ENCODE results near the gene RTL10.
A peak's percentile ranks its signal among the peaks of the same experiment; 100 is the strongest.

Gene RTL10, protein sequence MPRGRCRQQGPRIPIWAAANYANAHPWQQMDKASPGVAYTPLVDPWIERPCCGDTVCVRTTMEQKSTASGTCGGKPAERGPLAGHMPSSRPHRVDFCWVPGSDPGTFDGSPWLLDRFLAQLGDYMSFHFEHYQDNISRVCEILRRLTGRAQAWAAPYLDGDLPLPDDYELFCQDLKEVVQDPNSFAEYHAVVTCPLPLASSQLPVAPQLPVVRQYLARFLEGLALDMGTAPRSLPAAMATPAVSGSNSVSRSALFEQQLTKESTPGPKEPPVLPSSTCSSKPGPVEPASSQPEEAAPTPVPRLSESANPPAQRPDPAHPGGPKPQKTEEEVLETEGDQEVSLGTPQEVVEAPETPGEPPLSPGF

DNA sequence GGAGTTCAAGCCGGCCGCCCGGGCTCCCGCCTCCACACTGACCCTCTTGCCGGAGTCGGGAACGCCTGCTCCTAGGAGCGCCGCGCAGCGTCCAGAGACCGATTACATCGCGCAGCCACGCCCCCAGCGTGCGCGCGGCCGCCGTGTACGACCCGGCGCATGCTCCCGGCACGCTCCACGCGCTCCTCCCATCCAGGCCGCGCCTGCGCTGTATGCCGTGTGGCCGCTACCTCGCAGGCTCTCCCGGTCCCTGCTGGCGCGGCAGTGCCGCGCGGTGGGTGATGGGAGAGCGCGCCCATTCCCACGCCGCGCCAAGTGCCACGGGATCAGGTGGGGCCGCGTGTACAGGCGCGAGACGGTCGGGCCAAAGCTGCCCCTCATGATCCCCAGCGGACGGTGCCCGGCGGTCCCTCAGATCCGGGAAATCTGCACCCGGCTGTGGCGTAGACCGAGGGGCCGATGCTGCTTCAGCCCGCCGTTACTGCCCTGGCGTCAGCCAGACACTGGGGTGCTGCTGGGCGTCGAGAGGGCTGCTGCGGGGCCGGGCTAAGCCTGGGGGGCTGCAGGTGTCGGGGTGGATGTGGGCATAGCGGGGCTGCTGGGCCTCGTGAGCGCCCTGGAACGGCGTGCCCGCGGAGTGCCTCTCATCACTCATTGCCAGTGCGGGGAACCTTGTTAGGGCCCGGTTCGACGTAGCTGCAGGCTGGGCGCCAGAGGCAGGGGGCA is at the start of gene RTL10, which contains the start of gene GNB1L:
RTL10 (minus strand) TSS at position 97 of the 726 bp plus-strand sequence. CDS start 2,613 bp downstream, outside the sequence.
GNB1L (minus strand) TSS at position 97 of the 726 bp plus-strand sequence. CDS start 33,519 bp downstream, outside the sequence.
- TF ChIP-seq POLR2A (IDR thresholded peaks at IDR 0.05; ENCODE audit: low read depth, low read length) = peak; percentile 83
- no peak for FAIRE-seq
- peak; percentile 87 for DNase-seq (ENCODE audit: insufficient read length, low spot score)

DNA sequence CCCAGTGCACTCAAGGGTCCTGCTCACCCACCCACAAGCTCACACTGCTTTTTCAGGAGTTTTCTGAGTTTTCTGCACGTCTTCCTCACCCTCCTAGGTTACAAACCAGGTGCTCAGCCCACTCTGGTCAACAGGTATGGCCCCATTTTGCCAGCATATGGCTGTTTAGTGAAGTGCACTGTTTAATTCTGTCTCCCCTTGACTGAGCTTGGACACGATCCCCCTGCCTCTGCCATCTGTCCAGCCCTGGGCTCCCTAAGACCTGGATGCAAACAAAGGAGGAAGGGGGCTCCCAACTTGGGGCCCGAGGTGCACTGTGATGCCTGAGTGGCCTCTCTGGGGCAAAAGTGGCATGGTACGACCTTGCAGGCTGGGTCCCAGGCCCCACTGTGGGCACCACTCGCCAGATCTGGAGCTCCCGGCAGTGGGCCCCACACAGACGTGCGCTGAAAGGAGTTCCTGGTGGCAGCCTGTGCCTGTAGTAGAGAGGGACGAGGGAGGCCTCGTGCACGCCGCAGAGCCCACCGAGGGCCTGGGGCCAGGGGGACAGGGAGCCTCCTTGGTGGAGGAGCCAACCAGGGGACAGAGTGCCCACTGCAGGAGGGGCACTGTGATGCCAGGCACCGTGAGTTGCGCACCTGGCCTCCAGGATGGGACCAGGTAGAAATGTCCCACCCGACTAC is 49.6 kb upstream of the RTL10 start:
- FAIRE-seq (no peak), DNase-seq (ENCODE audit: insufficient read length, low spot score) (no peak)
- TF ChIP-seq POLR2A (IDR thresholded peaks at IDR 0.05; ENCODE audit: low read depth, low read length) = no peak

DNA sequence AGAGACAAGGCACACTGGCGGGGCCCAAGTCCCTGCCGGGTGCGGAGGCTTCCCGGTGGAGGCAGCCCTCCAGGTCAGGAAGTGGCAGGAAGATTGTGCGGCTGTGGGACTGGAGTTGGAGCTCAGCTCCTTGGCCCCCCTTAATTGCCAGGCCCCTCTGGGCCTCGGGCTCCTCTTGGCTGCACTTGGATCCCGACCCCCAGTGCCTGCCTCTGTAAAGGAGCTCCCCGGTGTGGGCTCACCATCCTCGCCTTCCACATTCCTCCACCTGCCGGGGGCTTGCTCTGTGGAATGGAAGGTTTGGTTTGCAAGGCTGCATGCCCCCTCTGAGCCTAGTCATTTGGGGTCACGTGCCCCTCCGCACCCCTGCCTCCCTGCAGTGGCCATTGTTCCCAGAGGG is 48.8 kb upstream of the RTL10 start:
- TF ChIP-seq POLR2A (IDR thresholded peaks at IDR 0.05; ENCODE audit: low read depth, low read length) = no peak
- DNase-seq (ENCODE audit: insufficient read length, low spot score) (no peak), FAIRE-seq (no peak)

DNA sequence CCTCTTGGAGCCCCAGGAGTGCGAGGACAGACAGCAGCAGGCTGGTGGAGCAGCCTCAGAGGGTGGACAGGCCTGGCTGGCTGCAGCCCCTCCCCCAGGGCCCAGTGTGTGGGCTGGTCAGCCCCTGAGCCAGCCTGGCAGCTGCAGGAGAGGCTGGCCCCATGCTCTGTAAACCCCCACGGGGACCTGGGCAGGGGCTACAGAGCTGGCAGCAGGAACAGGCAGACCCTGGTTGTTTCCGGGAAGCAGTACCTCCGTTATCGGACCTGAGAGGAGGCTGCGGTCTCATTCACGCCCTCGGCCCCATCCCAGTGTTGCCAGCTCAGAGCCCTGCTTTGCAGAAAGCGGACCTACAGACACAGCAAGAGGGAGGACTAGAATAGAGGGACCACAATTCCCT is 48.4 kb upstream of the RTL10 start:
- DNase-seq (ENCODE audit: insufficient read length, low spot score) (no peak), FAIRE-seq (no peak)
- TF ChIP-seq POLR2A (IDR thresholded peaks at IDR 0.05; ENCODE audit: low read depth, low read length) = no peak

DNA sequence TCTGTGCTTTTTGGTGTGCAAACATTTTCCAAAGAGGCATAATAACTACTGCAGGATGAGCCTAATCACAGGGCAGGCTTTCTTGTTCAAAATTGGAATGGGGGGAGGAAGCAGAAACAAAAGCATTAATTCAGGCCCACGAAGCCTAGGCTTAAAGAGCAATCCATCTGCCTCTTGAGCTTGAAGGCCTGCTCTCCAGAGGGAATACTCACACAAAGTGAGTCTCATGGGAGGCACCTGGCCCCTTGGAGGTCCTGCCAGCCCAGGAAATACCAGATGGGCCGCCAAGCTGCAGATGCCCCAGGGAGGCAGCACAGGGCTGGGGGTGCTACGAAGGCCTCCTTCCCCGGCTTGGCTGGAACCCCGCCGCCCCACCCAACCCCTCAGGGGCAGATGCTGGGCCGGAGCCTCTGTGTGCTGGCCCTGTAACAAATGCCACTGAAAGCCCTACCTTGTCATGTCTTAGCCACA is 47.6 kb upstream of the RTL10 start:
- no peak for TF ChIP-seq POLR2A (IDR thresholded peaks at IDR 0.05; ENCODE audit: low read depth, low read length)
- DNase-seq (ENCODE audit: insufficient read length, low spot score) = no peak
- no peak for FAIRE-seq

DNA sequence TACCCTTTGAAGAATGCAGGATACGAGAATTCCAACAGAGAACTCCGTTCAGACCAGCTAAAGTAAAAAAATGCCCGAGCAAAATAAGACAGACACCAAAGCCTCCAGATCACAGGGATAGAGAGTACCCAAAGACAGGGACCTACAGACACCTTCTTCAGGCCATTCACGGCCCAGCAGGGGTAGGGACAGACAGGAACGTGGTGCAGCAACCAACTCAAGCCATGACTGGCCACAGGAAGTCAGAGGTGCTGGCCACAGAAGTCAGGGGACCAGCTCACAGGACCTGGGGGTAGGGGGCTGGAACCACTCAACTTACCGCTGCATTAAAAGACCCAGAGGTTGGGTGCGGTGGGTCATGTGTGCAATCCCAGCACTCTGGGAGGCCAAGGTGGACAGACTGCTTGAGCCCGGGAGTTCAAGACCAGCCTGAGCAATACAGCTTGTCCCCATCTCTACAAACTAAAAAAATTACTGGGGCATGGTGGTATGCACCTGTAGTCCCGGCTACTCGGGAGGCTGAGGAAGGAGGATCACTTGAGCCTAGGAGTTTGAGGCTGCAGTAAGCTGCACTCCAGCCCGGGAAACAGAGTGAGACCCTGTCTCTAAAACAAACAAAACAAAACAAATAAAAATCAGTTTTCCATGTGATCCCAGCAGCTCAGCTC is 47.0 kb upstream of the RTL10 start:
- TF ChIP-seq POLR2A (IDR thresholded peaks at IDR 0.05; ENCODE audit: low read depth, low read length) = no peak
- FAIRE-seq = no peak
- DNase-seq (ENCODE audit: insufficient read length, low spot score) = no peak

DNA sequence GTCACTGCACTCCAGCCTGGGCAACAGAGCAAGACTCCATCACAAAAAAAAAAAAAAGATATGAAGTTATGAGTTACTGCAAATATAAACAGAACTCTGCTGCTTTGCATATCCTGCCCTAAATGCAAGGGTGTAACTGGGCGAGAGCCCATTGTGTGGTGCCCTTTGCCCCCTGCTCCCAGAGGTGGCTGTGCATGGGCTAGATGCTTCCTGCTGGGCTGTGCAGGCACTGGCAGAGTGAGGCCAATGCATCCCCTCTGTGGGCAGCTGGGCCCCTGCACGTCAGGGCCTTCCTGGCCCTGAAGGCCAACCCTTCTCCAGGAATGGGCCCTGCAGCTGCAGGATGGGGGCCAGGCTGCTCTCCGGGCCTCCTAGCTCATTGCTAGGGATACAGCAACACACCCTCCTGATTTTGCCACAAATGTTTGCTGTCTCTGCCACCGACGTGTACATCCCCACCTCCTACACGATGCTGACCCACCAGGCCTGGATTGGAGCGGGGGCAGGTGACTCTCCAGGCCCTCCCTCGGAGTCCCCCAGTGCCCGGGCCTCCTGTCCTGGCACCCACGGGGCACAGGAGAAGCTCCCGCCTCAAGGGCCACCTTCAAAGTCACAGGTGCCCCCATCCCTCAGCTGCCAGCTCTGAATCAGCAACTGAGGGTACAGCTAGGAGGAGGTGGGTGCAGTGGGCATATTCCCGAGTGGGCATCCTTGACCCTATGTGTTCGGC is 46.2 kb upstream of the RTL10 start:
- FAIRE-seq (no peak), DNase-seq (ENCODE audit: insufficient read length, low spot score) (no peak)
- TF ChIP-seq POLR2A (IDR thresholded peaks at IDR 0.05; ENCODE audit: low read depth, low read length) = no peak

DNA sequence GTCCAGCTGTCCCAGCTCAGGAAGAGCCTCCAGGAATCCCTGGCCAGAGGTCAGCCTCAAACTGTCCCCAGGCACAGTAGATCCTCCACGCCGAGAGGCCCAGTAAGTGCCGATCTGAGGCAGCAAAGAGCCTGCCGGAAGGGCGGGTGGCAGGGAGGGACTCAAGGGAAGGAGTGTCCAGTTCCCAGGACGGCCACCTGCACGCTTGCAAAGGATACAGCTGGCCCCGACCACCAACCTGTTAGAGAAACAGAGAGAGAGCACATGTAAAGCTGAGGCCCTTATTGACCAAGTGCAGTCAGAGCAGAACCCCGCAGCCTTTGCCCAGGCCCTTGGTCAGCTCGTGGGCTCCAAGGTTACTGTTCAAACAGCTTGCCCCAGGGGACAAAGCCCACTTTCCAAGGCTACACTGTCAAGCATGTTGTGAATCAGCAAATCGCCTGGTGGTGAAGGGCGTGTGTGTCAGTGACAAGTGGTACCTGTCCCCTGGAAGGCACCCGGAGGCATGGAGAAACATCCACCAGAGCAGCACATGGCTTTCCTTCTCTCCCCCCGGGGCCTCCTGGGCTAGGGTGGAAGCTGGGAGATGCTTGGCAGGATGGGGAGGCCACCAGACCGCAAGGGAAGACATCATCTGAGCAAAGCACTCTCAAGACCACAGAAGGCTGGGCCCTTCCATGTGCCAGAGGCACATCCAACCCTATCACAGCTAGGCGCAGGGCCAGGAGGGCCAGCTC is 44.3 kb upstream of the RTL10 start:
- FAIRE-seq = no peak
- no peak for TF ChIP-seq POLR2A (IDR thresholded peaks at IDR 0.05; ENCODE audit: low read depth, low read length)
- DNase-seq (ENCODE audit: insufficient read length, low spot score) = no peak

DNA sequence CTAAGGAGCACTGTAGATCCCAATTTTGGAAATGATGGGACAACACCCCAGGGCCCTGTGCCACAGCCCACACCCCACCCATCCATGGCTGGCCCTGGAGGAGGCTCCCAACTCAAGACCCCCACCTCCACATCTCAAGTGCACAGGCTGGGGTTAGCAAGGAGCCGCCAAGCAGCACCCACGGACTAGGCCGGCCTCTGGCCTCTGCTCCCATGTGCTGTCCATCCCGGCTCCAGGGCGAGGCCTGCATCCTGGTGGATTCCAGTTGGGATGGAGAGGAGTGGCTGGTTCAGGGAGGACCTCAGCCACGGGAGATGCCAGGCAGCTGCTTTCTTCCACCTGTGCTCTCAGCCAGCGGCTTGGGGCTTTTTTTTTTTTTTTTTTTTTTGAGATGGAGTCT is 43.5 kb upstream of the RTL10 start:
- FAIRE-seq (no peak), DNase-seq (ENCODE audit: insufficient read length, low spot score) (no peak)
- TF ChIP-seq POLR2A (IDR thresholded peaks at IDR 0.05; ENCODE audit: low read depth, low read length) = no peak

DNA sequence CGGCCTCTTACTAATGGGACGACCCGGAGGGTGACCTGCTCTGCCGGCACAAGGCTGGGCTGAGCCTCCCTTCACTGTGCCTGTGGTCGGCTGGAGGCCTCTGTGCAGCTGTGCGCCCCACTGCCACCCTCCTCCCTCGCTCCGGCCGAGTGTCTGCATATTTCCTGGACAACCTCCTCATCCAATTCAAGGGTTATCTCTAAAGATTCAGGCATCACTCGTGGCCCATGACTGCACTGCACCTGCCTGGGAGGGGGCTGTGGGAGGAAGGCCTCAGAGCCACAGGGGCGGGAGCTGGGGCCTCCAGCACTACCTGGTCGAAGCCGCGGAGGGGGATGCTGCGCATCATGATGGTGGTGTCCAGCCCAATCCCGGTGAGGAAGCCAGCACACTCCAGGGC is 43.1 kb upstream of the RTL10 start:
- DNase-seq (ENCODE audit: insufficient read length, low spot score) (no peak), FAIRE-seq (no peak)
- no peak for TF ChIP-seq POLR2A (IDR thresholded peaks at IDR 0.05; ENCODE audit: low read depth, low read length)

DNA sequence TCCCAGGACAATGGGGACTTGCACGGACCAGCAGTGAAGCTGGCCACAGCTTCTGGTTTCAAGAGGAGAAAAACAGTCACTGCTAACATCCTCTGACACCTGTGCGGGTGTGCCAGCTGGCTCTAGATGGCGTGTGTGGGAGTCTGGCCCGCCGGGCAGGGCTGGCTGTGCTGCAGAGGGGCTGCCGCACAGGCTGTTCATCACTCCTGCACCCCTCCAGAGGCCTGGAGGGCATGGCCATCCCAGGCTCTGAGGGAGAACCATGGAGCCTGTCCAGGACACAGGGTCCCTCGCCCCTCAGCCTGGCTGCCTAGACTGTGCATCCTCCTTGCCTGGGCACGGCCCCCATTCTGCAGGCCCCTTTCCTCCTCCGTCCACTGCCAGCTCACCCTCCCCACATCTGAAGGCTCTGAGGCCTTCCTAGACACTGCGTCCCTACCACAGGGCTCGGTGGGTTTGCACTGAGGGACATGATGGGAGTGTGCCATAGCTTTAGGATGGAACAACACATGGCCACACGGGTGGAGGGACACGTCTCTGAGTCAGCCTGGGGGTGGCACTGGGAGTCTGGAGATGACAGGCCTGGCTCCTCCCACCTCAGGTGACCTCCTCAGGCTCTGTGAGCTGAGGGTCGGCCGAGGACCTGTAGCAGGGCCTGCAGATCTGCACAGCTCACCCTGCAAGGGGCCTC is 42.1 kb upstream of the RTL10 start:
- no peak for TF ChIP-seq POLR2A (IDR thresholded peaks at IDR 0.05; ENCODE audit: low read depth, low read length)
- DNase-seq (ENCODE audit: insufficient read length, low spot score) = no peak
- no peak for FAIRE-seq
